Stimulated activated CD4-positive, alpha-beta T cell treated with anti-CD3 and anti-CD28 coated beads, Interleukin-2, amount 100 ng/mL, for 24 hours (primary cell): Measurements from ENCODE around the gene FAM151B.
"Not testable (repeated sequence)": the region's sequence is repeated elsewhere in the genome, so short reads cannot be mapped to it uniquely, and the experiment has no call there.

Experiments used
- DNase-seq, 2 donors: peaks; one replicate each; pipeline ENCODE4 v3.0.0-alpha.2; 2020

Gene FAM151B

GRCh38 chr5:80507663-80508062, 19.8 kb downstream of the FAM151B start:
- no peak for DNase-seq

DNA sequence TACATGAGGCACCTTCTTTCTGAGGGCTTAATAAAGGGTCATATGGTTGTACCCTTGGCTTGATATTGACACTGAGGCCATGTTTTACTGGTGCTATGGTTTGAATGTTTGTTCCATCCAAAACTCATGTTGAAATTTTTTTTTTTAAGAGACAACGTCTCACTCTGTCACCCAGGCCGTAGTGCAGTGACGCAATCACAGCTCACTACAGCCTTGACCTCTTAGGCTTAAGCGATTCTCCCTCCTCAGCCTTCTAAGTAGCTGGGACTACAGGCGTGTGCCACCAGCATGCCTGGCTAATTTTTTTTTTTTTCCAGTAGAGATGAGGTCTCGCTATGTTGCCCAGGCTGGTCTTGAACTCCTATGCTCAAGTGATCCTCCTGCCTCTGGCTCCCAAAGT, 20.9 kb downstream of the FAM151B start:
- DNase-seq = no peak

DNA sequence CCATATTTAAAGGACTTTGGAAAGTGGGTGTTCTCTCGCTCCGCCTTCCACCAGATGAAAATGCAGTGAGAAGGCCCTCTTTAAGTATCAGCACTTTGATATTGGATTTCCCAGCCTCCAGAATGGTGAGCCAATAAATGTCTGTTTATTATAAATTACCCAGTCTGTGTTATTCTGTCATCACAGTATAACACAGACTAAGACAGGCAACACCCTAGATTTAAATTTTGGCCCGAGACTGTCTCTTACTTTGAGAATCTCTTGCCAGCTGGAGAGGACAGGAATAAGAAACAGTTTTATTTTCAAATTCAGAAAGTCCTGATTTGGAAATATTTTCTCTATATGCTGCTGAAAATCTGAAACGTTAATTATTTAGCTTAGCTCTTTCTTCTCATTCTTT, 21.5 kb downstream of the FAM151B start:
- no peak for DNase-seq

DNA sequence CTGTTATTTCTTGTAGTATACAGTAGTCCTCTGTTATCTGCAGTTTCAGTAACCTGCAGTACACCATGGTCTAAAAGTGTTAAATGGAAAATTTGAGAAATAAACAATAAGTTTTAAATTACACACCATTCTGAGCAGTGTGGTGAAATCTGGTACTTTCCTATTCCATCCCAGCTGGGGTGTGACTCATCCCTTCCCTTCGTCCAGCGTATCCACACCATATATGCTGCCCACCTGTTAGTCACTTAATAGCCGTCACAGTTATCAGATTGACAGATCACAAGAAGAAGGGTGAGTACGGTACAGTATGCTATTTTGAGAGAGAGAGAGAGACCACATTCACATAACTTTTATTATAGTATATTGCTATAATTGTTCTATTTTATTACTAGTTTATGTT, 28.9 kb downstream of the FAM151B start:
- DNase-seq = peak in 1 of 2 donors; percentile 33

DNA sequence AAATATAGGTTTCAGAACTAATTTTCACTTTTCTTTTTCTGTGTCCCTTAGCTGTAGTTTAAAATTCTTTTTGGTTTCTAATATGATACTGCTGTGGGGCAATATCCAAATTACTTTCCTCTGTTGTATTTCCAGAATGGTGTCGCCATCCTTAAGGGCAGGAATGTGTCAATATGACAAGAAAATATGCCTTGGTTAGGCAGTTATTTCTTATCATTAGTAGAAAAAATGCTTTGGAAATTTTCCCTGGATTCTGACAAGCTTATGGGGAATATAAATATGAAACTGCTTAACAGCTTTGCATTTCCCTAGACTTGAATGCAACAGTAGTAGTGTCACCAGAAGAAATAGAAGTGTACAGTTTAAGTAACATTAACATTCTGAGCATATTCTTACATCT, 52.8 kb downstream of the FAM151B start:
- no peak for DNase-seq

- no peak for DNase-seq
Measured at GRCh38 chr5:80541392-80541791, 53.5 kb downstream of the FAM151B start.

DNA sequence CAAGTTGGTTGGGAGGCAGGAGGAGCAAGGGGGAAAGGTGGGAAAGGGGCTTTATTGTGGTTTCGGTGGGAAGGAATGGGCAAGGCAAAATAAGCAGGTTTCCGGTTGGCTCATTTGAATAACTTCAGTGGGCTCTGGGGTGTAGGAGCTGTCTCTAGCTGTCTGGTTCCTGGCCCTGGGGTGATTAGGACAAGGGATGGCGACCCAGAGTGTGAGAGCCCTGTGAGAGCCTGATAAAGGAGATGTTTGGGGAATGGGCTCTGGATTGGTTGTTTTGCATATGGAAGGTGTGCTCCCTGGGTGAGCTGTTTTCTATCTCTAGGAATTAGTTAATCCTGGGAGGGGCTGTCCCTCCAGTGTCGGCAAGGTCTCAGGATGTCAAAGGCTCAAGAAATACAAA, 66.7 kb downstream of the FAM151B start:
- DNase-seq = no peak

DNA sequence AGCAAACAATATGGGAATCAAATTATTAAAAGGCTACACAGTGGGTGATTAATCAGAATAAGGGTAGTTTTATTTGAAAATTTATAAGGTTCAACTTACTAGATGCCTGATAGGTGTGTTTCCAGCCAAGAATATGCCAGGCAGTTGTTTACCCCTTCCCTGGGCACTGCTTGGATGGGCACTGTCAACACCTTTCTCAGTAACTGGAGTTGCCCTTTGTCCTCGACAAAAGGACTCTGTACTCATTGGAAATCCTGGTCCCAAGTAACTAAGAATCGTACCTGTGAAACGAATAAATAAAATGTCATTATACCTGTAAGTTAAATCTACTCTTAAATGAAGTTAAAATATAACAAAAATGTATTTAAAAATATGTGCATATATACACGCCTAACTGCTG, 67.2 kb downstream of the FAM151B start:
- DNase-seq = no peak

DNA sequence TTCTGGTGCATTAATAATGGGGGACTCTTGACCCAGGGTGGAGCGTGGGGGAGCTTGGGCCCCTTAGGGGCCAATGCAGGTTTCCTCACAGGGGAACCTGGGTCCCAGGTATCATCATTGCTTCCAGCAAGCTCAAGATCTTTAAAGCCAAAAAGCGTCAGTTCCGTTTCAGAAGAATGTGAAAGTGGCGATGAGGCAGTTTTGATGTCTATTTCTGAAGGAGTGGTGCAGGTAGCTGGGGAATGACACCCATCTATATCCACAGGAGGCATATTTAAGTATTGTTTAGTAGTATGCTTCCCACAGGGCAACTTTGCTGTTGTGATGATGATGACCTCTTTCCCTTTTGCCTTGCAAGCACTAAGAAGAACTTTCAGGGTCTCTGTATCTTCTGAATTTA, 71.3 kb downstream of the FAM151B start:
- DNase-seq = no peak

DNA sequence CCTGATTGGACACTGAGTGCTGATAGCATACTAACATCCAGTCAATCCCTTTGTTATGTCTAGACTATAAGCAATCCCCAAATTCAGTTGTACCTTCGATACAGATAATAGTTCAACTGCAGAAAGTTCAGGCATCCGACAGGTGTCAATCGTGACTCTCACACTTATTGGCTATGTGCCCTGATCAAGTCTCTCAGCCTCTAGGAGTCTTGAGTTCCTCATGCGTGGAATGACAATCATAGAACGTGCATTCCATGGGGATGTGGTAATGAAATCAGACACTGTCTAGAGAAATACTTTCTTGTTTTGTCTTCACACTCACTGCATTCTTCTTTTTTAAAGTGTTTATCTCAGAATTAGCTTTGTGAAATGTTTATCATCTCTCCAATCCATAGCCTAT, 77.4 kb downstream of the FAM151B start:
- DNase-seq = no peak

GRCh38 chr5:80566711-80567259, 78.9 kb downstream of the FAM151B start:
- no peak for DNase-seq

GRCh38 chr5:80568251-80568650, 80.4 kb downstream of the FAM151B start:
- no peak for DNase-seq

DNA sequence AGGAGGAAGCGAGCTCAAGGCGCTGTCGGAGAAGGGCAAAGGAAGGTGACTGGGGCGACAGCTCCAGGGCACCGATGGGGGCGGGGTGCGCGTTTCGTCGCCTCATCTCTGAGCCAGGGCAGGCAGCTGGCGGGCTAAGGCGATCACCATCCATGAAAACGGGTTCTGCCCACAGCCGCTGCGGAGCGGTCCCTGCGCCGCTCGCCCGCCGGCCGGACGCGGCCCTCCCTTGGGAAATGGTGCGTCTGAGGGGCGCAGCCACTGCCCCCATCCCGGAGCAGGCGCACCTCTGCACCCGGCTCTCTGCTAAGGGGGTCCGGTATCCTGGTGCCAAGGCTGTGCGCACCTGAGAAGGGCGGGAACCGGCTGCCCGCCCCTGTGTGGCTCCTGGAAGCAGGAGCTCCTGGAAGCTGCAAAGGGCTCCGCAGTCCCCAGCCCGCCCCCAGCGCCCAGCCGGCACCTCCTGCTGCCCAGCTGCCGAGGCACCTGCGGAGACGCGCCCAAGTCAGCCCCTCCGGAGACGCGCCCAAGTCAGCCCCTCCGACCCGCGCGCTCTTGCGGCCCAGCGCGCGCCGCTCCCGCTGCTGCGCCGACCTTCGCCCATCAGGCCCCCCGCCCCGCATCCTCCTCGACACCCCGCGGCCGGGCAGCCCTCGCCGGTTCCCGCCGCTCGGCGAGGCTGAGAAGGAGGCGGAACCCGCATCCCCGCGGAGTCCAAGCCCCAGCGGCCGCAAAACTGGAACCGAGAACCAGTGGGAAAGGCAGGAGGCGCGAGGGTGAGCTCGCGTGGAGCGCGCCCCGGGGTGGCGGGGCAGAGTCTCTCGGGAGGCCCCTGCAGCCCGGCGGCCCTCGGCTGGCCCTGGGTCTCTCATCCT, 81.4 kb downstream of the FAM151B start:
- peak in 1 of 2 donors; percentile 15 for DNase-seq

- DNase-seq = peak in 1 of 2 donors; percentile 66
Measured at GRCh38 chr5:80569961-80570786, 82.3 kb downstream of the FAM151B start, which contains the start of gene ANKRD34B. Gene ANKRD34B, minus strand, starts transcription at chr5:80570280. Its CDS starts 10,261 bp downstream, at chr5:80560019.

- no peak for DNase-seq
Measured at GRCh38 chr5:80573062-80573461, 85.2 kb downstream of the FAM151B start.

DNA sequence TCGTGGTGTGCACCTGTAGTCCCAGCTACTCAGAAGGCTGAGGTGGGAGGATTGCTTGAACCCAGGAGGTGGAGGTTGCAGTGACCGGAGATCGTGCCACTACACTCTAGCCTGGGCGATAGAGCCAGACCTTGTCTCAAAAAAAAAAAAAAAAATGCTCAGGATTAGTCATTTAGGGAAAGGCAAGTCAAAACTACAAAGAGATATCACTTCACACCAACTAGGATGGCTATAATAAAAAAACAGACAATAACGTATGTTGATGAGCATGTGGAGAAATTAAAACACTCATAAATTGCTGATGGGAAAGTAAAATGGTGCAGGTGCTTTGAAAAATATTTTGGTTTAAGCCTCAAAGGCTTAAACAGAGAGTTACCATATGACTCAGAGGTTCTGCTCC, 88.5 kb downstream of the FAM151B start:
- DNase-seq = no peak

DNA sequence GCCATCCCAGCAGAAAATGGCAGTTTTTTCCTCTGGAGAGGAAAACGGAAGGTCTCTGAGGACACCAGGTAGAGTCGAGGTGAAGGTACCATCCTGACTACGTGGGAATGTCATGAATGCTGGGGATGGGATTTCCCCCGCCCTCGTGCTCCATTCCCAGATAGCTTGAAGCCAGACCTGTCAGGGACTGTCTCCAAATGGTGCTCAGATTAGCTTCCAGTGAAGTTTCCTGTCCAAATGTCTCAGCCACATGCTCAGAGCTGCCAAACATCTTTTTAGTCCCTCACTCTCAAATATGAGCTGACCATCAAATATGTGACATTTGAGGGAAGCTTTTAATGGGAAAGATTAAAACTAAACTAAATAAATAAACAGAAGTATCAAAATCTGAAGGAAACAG, 89.8 kb downstream of the FAM151B start:
- DNase-seq = no peak

DNA sequence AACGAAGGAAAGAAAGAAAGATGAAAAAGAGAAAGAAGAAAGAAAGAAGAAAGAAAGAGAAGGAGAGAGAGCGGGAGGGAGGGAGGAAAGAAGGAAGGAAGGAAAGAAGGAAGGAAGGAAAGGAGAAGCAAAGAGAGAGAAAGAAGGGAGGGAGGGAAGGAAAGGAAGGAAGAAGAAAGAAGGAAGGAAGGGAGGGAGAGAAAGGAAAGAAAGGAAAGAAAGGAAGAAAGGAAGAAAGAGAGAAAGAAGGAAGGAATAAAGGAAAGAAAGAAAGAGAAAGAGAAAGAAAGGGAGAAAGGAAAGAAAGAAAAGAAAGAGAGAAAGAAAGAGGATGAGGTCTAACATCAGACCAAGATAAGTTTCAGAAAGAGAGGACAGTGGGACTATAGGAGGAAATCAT, 91.2 kb downstream of the FAM151B start:
- DNase-seq = no peak

DNA sequence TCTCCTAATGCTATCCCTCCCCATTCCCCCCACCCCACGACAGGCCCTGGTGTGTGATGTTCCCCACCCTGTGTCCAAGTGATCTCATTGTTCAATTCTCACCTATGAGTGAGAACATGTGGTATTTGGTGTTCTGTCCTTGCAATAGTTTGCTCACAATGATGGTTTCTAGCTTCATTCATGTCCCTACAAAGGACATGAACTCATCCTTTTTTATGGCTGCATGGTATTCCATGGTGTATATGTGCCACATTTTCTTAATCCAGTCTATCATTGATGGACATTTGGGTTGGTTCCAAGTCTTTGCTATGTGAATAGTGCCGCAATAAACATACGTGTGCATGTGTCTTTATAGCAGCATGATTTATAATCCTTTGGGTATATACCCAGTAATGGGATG, 92.4 kb downstream of the FAM151B start:
- DNase-seq = not testable (repeated sequence)

GRCh38 chr5:80584770-80585169, 96.9 kb downstream of the FAM151B start:
- DNase-seq = no peak

DNA sequence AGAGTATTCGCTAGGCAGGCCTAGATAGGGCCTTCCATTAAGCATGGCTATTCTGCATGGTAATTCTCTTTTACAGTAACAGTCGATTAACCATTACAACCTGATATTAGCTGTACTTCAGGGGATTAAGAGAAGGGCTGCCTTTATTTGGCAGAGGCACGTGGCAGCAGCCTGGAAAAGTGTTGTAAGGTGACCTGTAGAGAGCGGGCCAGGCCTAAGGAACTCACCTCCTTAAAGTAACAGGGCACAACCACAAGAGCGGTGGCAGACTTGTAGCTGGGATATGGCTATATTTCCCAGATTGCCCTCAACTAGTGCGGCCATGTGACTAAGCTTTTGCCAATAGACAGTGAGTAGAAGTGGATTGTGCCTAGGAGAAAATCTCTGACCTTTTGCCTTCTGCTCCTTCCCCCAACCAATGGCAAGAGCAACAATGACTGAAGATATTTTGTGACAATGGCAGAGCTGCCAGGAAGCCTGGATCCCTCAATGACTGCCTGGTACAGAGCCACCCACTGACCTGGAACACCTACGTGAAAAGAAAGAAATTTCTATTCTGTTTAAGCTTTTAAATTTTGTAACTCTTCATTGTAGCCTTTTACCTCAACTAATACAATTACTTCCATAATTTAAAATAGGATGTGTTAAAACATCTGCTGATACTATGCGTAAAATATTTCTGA, 101.1 kb downstream of the FAM151B start:
- no peak for DNase-seq

GRCh38 chr5:80590766-80591165, 102.9 kb downstream of the FAM151B start:
- DNase-seq = no peak

DNA sequence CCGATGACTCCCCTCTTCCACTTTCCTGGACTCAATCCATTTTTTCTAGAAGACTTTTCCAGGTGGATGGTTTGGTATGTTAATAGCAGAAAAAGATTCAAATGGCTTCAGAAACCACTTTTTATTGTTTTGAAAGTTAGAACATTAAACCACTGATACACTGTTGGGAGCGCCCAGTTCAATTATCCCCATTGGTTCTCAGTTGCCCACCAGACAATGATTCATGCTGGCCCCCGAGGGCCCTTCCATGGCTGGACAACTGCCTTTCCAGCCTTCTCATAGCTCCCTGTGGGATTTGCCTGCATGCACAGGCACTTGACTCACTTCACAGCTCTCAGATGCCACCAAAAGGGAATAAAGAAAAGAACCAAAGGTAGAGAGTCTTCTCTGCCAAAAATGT, 103.5 kb downstream of the FAM151B start:
- no peak for DNase-seq
